Suprapubic skin (tissue), 4 donors: Measurements from ENCODE around the gene EPHA10. TPM values are rescaled to one million over a fixed set of nuclear protein-coding genes. Genes with fewer than 3 reads are reported as not detected.

Experiments
- DNase-seq, 2 donors: peaks; one replicate each; pipeline ENCODE4 v3.0.0-alpha.2; 2019; ENCODE audit warnings: low spot score in 2 of 2
- H3K27ac ChIP-seq: fragments of 200-600 bp; sonication (generic); one replicate; pipeline ENCODE4 v1.5.1; 2019
- H3K27me3 ChIP-seq: fragments of 200-600 bp; sonication (generic); one replicate; pipeline ENCODE4 v1.5.1; 2019
- H3K36me3 ChIP-seq: fragments of 200-600 bp; sonication (generic); one replicate; pipeline ENCODE4 v1.5.1; 2019
- H3K4me1 ChIP-seq: fragments of 200-600 bp; sonication (generic); one replicate; pipeline ENCODE4 v1.5.1; 2019
- H3K4me3 ChIP-seq: fragments of 200-600 bp; sonication (generic); one replicate; pipeline ENCODE4 v1.5.1; 2019; ENCODE audit warnings: mild to moderate bottlenecking
- H3K9me3 ChIP-seq: fragments of 200-600 bp; sonication (generic); one replicate; pipeline ENCODE4 v1.5.1; 2019
- EP300 ChIP-seq: sonication (generic); formaldehyde crosslinking; IDR thresholded peaks from one replicate; pipeline ENCODE4 v1.6.1; 2017; ENCODE audit warnings: antibody characterized with exemption
- POLR2A ChIP-seq, 2 donors: fragments of 450-650 bp; IDR thresholded peaks; one replicate each; pipeline ENCODE4 v1.6.1; 2017; ENCODE audit warnings: antibody characterized with exemption in 2 of 2, mild to moderate bottlenecking in 2 of 2, moderate library complexity in 2 of 2
- POLR2AphosphoS5 ChIP-seq, 3 donors: sonication (generic); formaldehyde crosslinking; IDR thresholded peaks; one replicate each; pipeline ENCODE4 v1.6.1; 2017; ENCODE audit warnings: antibody characterized with exemption in 3 of 3
- WGBS: methylation state at CpG from one replicate; pipeline ENCODE4 v1.1.5; 2018; 5-methylcytosine and 5-hydroxymethylcytosine counted together
- total RNA-seq, 4 donors: library from RNA; depleted of rRNA; stranded (reverse); fragments of >200 nt; gene quantifications; one replicate each; pipeline ENCODE4 v1.1.0, GENCODE V29; 2016
- TF ChIP-seq, protein P1 (sequence below), 2 donors: fragments of 200-600 bp in 1 of 2; fragments of 450-650 bp in 1 of 2; sonication (generic) in 1 of 2; IDR thresholded peaks; one replicate each; pipeline ENCODE4 v1.5.1; 2016 to 2019; ENCODE audit warnings: antibody characterized with exemption in 2 of 2, mild to moderate bottlenecking in 1 of 2, moderate library complexity in 1 of 2

EPHA10 gene
- total RNA-seq, 4 donors from 2014 or later, result 0.23 to 0.34 TPM; not detected in 2

GRCh38 chr1:37703061-37703460 lies 61.9 kb downstream of the EPHA10 start:
- no peak overlapping the region for H3K27ac ChIP-seq
- H3K36me3 ChIP-seq, result peaks cover 14% of the 10 kb centered on the region
- H3K4me3 ChIP-seq, result no peak overlapping the region
- no peaks in the 10 kb centered on the region for H3K27me3 ChIP-seq
- no peaks in the 10 kb centered on the region for H3K9me3 ChIP-seq
- 96% methylated on average over 14 of the region's 14 CpGs for WGBS
- no peak for DNase-seq
- H3K4me1 ChIP-seq, result no peaks in the 10 kb centered on the region
- TF ChIP-seq, protein P1, sequence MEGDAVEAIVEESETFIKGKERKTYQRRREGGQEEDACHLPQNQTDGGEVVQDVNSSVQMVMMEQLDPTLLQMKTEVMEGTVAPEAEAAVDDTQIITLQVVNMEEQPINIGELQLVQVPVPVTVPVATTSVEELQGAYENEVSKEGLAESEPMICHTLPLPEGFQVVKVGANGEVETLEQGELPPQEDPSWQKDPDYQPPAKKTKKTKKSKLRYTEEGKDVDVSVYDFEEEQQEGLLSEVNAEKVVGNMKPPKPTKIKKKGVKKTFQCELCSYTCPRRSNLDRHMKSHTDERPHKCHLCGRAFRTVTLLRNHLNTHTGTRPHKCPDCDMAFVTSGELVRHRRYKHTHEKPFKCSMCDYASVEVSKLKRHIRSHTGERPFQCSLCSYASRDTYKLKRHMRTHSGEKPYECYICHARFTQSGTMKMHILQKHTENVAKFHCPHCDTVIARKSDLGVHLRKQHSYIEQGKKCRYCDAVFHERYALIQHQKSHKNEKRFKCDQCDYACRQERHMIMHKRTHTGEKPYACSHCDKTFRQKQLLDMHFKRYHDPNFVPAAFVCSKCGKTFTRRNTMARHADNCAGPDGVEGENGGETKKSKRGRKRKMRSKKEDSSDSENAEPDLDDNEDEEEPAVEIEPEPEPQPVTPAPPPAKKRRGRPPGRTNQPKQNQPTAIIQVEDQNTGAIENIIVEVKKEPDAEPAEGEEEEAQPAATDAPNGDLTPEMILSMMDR (IDR thresholded peaks at IDR 0.05), result no peak
- no peak for TF ChIP-seq EP300
- TF ChIP-seq POLR2AphosphoS5 (IDR thresholded peaks at IDR 0.05), result no peak
- no peak for TF ChIP-seq POLR2A (IDR thresholded peaks at IDR 0.05)

- no peaks in the 10 kb centered on the region for H3K9me3 ChIP-seq
- WGBS, result 85% methylated on average over 2 of the region's 2 CpGs
- peaks cover 6% of the 10 kb centered on the region for H3K36me3 ChIP-seq
- no peak overlapping the region for H3K27ac ChIP-seq
- DNase-seq, result no peak
- no peaks in the 10 kb centered on the region for H3K27me3 ChIP-seq
- TF ChIP-seq, protein P1 (IDR thresholded peaks at IDR 0.05), result no peak
- TF ChIP-seq POLR2A (IDR thresholded peaks at IDR 0.05) (no peak), EP300 (no peak)
- no peak overlapping the region for H3K4me3 ChIP-seq
- no peaks in the 10 kb centered on the region for H3K4me1 ChIP-seq
These were observed 63.9 kb downstream of the EPHA10 start for GRCh38 chr1:37701051-37701450.

GRCh38 chr1:37699147-37699546 lies 65.8 kb downstream of the EPHA10 start:
- no peaks in the 10 kb centered on the region for H3K9me3 ChIP-seq
- H3K27ac ChIP-seq, result no peak overlapping the region
- no peak overlapping the region for H3K4me3 ChIP-seq
- no peaks in the 10 kb centered on the region for H3K27me3 ChIP-seq
- DNase-seq, result no peak
- 94% methylated on average over 7 of the region's 7 CpGs for WGBS
- peaks cover 3% of the 10 kb centered on the region for H3K36me3 ChIP-seq
- TF ChIP-seq POLR2AphosphoS5 (IDR thresholded peaks at IDR 0.05) (no peak), EP300 (no peak), POLR2A (IDR thresholded peaks at IDR 0.05) (no peak)
- TF ChIP-seq, protein P1 (IDR thresholded peaks at IDR 0.05), result no peak
- no peaks in the 10 kb centered on the region for H3K4me1 ChIP-seq

DNA sequence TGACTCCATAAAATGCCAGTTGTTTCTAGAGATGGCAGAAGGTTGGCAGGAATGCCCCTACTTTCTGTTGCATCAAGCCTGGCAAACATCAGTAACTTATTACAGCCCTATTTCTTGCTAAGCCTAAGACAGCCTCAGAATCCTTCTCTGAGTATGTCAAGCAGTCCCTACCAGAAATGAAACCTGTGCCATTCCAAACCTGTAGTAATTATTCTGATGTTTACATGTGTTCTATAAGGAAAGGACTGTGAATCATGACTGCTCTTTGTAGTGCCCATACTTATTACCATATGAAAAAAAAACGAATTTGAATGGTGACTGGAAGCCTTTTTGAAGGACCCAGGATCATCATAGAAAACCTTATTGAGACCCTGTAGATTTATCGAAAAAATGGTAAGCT lies 67.2 kb downstream of the EPHA10 start:
- Histone ChIP-seq H3K4me1 (peaks cover 3% of the 10 kb centered on the region), H3K27me3 (no peaks in the 10 kb centered on the region), H3K36me3 (no peaks in the 10 kb centered on the region), H3K9me3 (no peaks in the 10 kb centered on the region), H3K4me3 (no peak overlapping the region), H3K27ac (no peak overlapping the region)
- no peak for DNase-seq
- no peak for TF ChIP-seq POLR2AphosphoS5 (IDR thresholded peaks at IDR 0.05)
- TF ChIP-seq POLR2A (IDR thresholded peaks at IDR 0.05), result no peak
- TF ChIP-seq, protein P1 (IDR thresholded peaks at IDR 0.05), result no peak
- TF ChIP-seq EP300, result no peak
- WGBS, result 86% methylated on average over 2 of the region's 2 CpGs

DNA sequence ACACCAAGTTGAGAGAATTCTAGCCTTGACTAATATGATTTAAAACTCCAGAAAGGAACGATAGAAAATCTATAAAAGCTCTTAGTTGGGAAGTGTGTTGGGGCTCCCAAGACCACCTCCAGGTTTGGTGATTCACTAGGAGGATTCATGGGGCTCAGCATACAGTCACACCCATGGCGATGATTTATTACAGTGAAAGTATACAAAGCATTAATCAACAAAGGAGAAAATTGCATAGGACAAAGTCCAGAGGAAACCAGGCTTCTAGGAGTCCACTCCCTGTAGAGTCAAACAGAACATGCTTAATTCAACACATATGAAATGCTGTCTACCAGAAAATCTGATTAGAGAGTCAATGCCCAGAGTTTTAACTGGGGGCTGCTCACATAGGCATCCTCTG lies 67.8 kb downstream of the EPHA10 start:
- H3K4me1 ChIP-seq, result peaks cover 4% of the 10 kb centered on the region
- WGBS, result 98% methylated on average over 2 of the region's 2 CpGs
- H3K27ac ChIP-seq, result no peak overlapping the region
- no peaks in the 10 kb centered on the region for H3K9me3 ChIP-seq
- H3K36me3 ChIP-seq, result no peaks in the 10 kb centered on the region
- TF ChIP-seq POLR2AphosphoS5 (IDR thresholded peaks at IDR 0.05), result no peak
- TF ChIP-seq, protein P1 (IDR thresholded peaks at IDR 0.05), result no peak
- DNase-seq, result no peak
- no peak overlapping the region for H3K4me3 ChIP-seq
- H3K27me3 ChIP-seq, result no peaks in the 10 kb centered on the region
